Activated CD8-positive, alpha-beta memory T cell treated with anti-CD3 and anti-CD28 coated beads, Interleukin-2, amount 50 U/mL, for 1 hour (primary cell): ENCODE results near the gene PLEKHG4.
A peak's percentile ranks its signal among the peaks of the same experiment; 100 is the strongest.

Experiments
- DNase-seq: peaks from one replicate; pipeline ENCODE4 v3.0.0-alpha.2; 2020; ENCODE audit errors: extremely low read depth

PLEKHG4 gene, protein sequence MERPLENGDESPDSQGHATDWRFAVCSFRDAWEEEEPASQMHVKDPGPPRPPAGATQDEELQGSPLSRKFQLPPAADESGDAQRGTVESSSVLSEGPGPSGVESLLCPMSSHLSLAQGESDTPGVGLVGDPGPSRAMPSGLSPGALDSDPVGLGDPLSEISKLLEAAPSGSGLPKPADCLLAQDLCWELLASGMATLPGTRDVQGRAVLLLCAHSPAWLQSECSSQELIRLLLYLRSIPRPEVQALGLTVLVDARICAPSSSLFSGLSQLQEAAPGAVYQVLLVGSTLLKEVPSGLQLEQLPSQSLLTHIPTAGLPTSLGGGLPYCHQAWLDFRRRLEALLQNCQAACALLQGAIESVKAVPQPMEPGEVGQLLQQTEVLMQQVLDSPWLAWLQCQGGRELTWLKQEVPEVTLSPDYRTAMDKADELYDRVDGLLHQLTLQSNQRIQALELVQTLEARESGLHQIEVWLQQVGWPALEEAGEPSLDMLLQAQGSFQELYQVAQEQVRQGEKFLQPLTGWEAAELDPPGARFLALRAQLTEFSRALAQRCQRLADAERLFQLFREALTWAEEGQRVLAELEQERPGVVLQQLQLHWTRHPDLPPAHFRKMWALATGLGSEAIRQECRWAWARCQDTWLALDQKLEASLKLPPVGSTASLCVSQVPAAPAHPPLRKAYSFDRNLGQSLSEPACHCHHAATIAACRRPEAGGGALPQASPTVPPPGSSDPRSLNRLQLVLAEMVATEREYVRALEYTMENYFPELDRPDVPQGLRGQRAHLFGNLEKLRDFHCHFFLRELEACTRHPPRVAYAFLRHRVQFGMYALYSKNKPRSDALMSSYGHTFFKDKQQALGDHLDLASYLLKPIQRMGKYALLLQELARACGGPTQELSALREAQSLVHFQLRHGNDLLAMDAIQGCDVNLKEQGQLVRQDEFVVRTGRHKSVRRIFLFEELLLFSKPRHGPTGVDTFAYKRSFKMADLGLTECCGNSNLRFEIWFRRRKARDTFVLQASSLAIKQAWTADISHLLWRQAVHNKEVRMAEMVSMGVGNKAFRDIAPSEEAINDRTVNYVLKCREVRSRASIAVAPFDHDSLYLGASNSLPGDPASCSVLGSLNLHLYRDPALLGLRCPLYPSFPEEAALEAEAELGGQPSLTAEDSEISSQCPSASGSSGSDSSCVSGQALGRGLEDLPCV

DNA sequence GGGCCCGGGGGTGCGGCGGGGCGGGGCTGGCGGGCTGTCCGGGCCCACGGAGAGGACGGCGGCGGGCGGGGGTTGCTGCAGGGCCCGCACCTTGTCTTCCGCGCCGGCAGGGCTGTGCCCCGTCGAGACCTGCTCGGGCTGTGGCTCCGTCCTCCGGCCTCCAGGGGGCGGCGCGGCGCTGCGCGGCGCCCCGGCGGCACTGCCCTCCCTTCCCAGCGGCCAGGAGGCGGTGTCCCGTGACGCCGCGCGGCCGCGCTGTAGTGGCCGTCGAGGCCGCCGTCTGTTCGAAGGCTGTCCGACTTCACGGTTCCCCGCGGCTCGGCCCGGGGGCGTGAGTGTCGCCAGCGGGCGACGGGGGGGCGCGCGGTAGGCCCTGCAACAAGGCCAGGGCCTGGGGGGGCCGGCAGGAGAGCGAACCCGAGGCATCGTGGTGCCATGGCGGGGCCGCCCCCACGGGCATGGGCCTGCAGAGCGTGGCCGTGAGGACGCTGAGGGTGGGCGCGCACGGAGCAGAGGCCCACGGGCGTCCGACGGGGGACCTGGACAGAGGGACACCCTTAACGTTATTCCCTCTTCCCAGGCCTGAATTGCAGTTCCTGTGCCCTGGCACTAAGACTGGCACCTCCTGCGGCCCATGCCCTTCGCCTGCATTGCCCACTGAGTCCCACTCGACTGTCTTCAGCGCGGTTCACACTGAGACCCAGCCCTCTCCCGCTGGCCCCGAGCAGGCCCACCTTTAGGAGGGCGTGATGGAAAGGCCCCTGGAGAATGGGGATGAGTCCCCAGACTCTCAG lies at the start of gene PLEKHG4:
TSS of gene PLEKHG4 (plus strand) at position 237 of the 794 bp plus-strand sequence. CDS start at position 750, 513 bp downstream.
- peak; percentile 41 for DNase-seq

DNA sequence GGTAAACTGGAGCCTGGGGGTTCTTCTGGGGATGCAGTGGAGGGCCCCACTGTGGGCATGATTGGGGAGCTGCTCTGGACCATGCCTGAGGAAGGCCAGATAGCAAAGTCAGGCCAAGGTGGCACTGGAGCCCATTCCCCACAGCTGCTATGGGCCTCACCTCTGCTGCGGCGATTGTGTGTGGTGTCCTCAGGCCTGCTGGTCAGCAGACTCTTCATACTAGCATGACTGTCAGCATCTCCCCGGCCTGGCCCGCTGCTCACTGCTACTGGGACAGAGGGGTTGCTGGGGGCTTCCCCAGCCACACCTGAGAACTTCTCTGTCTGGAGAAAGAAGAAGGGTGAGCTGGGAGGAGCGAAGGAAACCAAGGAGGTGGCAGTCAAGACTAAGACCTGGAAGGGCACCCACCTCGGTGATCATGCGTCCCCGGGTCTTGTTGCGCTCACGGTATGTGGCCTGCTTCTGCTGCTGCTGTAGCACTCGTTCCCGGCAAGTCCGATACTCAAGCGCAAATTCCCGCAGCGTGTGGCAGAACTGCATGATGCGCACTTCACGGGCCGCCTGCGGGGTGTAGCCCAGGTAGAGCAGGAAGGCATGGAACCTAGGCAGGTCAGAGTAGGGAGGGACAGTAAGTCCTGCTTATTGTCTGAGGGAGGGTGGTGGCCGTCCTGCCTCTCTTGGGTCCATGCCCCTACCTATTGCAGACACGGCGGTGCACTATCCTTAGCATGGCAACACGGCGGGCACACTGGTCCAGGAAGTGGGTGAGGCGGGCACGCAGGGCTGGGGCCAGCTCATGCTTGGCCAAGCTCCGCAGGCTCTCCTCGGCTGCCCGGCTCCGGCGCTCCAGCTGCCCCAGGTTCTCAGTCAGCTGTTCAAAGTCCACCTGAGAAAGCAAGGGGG lies 49.2 kb upstream of the PLEKHG4 start:
- no peak for DNase-seq

DNA sequence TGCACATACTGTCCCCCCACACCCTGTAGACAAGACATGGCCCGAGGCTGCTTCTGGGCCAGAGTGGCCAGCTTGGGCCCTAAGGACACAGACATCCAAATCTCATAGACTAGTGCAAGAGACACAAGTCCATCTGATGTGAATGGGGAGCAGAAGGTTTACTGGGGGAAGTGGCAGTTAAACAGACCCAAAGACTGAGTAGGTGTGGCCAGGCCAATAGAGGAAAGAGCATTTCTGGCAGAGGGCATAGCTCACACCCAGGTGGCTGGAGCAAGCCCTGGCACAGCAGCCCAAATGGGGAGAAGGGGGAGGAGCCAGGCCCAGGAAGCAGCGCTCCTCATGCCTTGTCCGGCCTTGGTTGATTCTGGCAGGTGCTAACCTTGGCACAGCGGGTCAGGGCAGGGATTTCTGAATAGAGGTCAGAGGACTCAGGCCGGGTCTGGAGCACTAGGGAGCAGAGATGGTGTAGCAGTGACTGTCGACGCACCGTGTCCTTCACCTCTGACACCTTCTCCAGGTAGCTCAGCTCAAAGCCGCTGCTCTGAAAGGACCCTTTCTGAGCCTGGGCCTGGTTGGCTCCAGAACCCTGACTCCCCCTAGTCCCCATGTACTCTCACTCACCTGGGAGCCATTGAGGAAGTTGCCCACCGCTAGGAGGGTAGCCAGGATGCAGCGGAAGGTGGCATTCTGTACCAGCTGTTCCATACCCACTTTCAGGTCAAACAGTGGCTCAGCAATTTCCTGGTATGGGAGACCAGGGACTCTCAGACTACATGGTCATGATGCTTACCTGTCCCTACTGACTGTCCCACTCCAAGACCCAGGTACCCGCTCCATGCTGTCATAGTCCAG lies 48.3 kb upstream of the PLEKHG4 start:
- no peak for DNase-seq

DNA sequence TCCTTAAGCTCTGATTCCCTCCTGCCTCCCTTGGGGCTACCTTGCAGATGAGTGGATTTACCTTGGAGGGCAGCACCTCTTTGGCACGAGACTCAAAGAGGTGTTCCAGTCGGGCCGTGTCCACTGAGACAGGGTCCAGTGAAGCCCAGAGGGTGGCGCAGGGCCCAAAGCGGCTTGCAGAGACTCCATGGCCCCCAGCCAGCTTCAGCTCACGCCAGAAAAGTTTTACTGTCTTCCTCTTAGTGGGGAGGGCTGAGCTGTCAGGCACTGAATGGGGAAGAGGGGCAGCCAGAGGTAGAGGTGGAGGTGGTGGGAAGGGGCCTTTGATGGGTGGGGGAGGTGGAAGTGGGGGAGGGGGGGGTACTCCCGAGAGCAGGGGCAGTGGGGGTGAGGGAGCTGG lies 45.7 kb upstream of the PLEKHG4 start:
- no peak for DNase-seq

DNA sequence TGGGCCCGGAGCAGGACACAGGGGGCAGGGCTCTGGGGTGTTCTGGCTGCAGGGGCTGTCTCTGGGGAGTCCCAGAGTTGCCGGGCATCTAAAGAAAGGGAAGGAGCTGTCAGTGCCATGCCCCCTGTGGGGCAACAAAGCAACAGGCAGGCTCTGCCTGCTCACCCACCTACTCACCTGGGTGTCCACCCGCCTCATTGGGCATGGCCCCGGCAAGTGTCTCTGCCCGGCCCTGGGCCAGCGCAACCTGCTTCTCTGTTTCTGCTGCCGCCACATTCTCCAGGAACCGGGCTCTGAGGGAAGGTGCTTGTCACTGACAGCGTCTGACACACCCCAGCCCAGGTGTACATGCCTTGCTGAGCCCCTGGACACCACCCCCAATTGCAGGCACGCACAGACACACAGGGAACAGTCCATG lies 45.1 kb upstream of the PLEKHG4 start:
- no peak for DNase-seq

DNA sequence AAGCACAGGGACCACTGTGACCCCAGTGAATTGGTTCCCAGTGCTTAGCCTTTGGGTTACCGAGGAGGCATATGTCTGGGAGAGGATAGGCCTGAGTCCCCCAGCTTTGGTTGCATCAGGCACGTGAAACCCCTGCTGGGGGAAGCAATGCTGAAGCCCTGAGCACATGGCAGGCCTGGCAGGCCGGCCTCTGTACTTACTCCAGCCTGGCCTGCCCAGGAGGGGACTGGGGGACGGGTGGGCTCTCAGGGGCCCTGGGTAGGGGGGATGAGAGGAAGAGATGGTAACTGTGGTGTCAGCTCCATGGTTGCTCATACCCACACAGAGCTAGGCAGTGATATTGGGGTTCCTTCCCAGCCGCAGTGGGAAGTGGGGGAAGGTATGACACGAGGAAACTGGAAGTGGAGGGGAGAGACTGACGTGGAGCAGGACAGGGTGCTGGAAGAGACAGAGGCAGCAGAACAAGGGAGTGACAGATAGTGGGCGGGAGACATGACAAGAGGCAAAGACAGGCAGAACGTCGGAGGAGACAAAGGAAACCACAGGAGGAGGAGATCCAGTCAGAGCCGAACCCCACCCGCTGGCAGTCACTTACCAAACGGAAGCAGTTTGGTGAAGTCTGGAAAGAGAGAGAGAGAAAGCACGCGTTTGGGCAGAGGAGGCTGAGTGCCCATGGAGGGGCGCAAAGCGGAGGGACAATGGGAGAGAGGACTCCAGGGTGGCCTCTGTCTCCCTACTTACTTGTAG lies 43.3 kb upstream of the PLEKHG4 start:
- DNase-seq = no peak

DNA sequence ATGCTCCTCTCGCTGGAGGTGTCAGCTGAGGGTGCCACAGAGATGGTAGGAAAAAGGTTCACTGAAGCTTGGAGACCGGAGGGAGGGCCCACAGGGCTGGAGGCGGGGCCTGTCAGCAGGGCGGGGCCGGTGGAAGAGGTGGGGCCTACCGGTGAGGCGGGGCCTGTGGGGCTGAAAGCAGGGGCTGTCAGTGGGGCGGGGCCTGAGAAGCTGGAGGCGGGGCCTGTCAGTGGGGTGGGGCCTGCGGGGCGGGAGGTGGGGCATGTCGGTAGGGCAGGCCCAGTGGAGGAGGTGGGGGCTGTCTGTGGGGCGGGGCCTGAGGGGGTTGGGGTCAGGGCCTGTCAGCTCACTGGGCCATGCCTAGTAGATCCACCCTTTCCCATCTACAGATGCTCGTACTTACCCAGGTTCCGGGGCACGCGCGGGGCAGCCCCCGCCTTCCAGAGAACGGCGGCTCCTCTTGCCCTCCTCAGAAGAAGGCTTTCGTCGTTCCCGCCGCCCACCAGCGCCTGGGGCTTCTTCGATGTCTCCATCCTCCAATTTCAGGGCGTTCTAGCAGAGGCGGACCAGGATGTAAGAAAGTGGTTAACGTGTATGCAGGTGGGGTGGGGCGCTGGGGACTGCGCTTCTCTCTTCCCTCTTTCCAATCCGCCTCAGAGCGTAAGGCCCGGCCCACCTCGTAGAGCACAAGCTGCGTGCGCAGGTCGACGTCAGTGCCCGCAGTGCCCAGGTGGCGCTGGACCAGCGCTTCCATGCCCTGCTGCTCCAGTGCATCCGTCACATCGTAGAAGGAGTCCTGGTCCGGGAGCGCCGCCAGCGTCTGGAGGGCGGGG lies 42.6 kb upstream of the PLEKHG4 start:
- DNase-seq = no peak

DNA sequence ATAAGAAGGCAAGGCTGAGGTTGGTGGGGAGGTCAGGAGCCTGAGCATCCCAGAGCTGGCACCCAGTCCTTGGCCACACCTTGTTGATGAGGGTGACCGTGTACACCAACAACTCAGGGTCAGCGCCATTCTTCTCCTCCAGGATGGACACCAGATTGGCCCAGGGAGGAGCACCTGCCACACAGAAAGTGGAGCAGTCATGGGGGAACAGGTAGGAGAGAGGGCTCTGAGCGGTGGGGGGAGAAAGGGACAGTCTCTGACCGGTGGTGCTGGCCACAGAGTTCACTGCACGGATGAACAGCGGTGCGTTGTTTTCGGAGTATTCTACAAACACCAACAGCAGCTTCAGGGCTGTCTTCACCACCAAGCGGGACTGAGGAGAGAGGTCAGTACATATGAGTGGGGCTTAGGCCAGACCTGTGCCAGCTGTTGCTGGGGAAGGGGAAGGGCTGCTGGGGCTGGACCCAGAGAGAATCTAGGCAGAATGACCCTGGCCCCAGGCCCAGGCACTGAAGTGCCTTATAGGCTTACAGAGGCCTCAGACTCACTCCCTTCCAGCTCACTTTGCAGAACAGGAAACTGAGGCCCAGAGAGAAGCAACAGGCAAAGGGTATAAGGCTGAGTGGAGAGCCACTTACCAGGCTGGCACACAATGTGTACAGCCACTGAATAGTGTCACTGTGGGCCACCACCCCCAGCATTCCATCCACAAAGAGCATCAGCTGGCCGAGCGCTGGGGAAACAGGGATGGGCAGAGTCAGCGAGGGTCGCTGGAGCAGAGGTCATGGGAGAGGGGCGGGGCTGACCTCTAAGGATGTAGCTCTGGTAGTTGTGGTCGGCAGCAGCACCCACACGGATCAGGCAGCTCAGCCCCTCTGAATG lies 41.7 kb upstream of the PLEKHG4 start:
- DNase-seq = no peak

DNA sequence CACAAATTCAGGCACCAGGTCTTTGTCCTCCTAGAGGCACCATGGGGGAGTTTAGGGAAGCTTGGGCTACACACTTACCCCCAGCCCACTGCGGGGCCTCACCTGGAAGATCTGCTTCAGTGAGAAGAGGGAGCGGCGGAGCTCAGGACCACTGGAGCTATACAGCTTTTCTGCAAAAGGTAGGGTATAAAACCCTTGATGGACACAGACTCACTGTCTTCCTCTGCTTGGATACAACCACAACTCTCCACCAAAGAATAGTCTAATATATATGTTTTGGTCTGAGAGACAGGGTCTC lies 41.1 kb upstream of the PLEKHG4 start:
- no peak for DNase-seq

DNA sequence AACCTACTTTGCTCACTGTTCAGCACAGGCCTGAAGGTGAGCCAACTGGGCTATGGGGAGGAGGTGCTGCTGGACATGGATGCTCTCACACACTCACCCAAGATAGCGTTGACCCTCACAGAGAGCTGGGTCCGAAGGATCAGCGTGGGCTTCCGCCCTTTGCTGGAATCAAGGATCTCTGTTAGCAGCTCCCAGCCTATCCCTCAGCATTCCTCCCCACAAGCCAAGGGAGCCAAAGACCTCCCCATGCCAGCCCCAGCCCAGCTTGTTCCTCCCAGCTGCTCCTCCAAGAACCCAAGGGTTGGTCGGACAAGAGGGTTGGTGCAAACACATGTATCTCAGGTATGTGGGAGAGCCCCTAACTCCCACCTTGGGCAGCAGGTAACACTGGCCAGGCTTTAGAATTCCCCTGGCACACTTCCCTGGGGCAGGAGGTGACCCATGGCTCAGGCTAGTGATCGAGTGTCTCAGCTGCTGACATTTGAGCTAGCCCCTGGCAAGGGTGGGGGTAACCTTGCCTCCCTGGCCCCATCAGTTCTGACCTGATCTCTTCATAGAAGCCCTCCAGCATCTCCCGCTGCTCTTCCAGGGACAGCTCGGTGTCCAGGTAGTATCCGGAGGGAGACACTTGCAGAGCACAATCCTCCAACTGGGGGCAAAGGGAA lies 40.4 kb upstream of the PLEKHG4 start:
- no peak for DNase-seq

DNA sequence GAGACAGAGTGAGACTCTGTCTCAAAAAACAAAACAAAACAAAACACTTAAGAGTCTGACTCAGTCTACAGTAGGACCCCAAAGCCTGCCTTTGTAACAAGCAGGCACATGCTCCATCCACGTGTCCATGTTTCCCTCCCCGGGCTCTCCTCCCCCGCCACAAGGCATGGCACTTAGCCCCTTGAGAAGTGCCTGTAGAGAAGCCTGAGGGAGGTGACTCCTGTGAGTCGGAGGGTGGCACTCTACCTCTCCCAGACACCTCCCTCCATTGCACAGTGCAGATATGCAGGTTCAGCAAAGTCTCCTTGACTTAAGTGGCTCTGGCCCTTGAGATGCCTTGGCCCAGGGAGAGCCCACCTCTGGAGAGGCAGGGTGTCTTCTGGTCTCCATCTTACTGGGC lies 38.8 kb upstream of the PLEKHG4 start:
- DNase-seq = no peak

DNA sequence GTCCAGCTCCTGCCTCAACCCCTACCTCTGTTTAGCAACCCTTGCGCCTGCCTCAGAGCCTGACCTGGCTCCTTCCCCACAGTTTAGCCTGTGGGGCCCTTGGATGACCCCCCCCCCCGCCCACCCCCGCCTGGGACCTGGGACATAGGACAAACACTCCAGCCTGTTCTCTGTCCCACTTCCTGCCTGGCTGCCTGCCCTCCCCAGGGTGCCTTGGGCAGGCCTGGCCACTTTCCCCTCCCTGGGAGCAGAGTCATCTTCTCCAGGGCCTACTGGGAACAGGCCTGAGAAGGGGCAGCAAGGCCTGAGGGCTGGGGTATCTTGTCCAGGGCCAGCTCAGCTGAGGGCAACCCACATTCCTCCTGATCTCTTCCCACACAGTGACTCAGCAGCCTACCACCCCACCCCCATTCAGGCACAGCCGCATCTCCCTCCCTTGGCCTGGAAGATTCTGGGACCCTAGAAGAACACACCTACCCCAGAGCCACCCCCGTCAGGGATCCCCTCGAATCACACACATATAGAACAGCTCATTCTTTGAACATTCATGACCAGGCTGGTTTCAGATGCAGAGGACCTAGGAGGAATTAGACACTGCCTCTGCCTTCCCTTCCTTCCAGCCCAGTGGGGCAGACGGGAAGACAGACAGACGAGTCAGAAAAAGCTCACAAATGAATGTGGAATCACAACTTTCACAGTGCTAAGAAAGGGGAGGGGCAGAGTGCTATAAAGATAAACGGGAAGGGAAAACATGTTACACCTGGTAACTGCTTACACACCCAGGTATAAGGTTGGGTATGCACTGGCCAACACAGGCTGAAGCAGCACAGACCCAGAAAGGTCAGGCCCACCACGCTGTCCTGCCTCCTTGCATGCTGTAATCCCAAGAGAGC lies 38.1 kb upstream of the PLEKHG4 start:
- no peak for DNase-seq

DNA sequence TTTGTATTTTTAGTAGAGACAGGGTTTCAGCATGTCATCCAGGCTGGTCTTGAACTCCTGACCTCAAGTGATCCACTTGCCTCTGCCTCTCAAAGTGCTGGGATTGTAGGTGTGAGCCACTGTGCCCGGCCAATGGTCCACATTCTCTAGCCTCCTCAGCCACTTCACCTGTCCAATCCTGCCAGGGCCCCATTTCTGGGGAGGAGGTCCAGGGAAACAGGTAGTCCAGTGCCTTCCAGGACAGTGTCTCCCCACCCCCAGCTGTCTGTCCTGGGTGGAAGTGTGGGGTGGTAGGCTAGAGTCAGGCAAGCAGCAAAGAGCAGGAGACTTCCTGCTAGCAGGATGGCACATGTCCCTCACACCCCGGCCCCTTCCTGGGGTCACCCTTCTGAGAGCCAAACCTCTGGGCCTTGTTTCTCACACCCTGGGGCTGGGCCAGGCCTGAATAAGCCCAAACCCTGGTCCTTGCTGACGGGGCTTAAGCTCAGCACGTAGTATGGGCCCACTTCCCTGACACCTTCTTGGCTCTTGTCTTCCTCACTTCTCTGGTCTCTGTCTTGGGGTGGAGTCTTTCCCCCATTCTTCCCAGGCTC lies 37.1 kb upstream of the PLEKHG4 start:
- no peak for DNase-seq

DNA sequence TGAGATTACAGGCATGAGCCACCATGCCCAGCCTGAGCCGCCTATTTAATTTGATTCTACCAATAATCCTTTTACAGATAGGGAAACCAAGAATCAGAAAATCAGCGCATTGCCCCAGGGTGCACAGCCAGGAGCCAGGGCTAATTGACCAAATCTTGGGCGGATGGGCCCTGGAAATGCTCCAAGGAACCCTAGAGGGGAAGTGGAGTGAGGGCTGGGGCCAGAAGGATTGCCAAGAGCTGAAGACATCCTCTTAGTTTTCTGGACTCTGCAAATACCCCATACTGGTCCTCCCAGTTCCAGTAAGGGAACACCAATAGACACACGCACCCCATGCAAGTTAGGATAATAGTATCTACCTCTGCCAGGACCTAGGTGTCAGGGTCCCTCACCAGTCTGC lies 35.9 kb upstream of the PLEKHG4 start:
- no peak for DNase-seq
